Activated CD8-positive, alpha-beta T cell treated with anti-CD3 and anti-CD28 coated beads for 36 hours (primary cell): ENCODE data around the gene LRMDA. TPM values are rescaled to one million over a fixed set of nuclear protein-coding genes. Genes with fewer than 3 reads are reported as not detected.

Experiments
- ATAC-seq: fragments of 200-7000 bp; cut with Tn5 transposase; one replicate; pipeline ENCODE4 v1.10.0; 2021; ENCODE audit warnings: mild to moderate bottlenecking, moderate library complexity
- CTCF ChIA-PET: fragments of 350-600 bp; sonication (Branson Sonifier 250); formaldehyde crosslinking; loops from one replicate; lab custom pipeline; 2021; ENCODE audit warnings: antibody characterized with exemption; lab: Charles Lee
- POLR2A ChIA-PET: fragments of 350-600 bp; sonication (Branson Sonifier 250); formaldehyde crosslinking; loops from one replicate; lab custom pipeline; 2021; ENCODE audit warnings: antibody characterized with exemption; lab: Charles Lee
- DNase-seq: peaks from one replicate; pipeline ENCODE4 v3.0.0-alpha.2; 2020
- H3K27ac Mint-ChIP-seq: one replicate; pipeline ENCODE4 v1.8.0; 2021; ENCODE audit warnings: mild to moderate bottlenecking, mixed read lengths
- H3K27me3 Mint-ChIP-seq: one replicate; pipeline ENCODE4 v1.8.0; 2021; ENCODE audit warnings: mixed read lengths
- H3K36me3 Mint-ChIP-seq: one replicate; pipeline ENCODE4 v1.8.0; 2021; ENCODE audit warnings: low read depth, mixed read lengths
- H3K4me1 Mint-ChIP-seq: one replicate; pipeline ENCODE4 v1.8.0; 2021; ENCODE audit warnings: low read depth, mixed read lengths
- H3K4me3 Mint-ChIP-seq: one replicate; pipeline ENCODE4 v1.8.0; 2021; ENCODE audit warnings: mild to moderate bottlenecking, moderate library complexity, mixed read lengths
- H3K9me3 Mint-ChIP-seq: one replicate; pipeline ENCODE4 v1.8.0; 2021; ENCODE audit warnings: mixed read lengths
- CTCF ChIP-seq: fragments of 200-600 bp; IDR thresholded peaks from one replicate; pipeline ENCODE4 v1.8.0; 2022; ENCODE audit warnings: antibody characterized with exemption, mild to moderate bottlenecking
- intact Hi-C: fragments of 100-400 bp; cut with micrococcal nuclease; formaldehyde crosslinking; loops from one replicate; pipeline ENCODE4 v1.10.0; 2022
- total RNA-seq, 2 experiments: library from RNA; stranded (reverse); gene quantifications; one replicate each; pipeline ENCODE4 v1.2.3, GENCODE V29; 2021

The LRMDA gene
- total RNA-seq, 2 experiments from 2014 or later, result not detected

- H3K4me3 Mint-ChIP-seq, result no peak overlapping the region
- intact Hi-C loops, result no loop called here
- H3K27ac Mint-ChIP-seq, result no peak overlapping the region
- ChIA-PET POLR2A (interaction anchor here (0.6 kb wide), 1 partner anchor 1851 kb away, joined by 3 read pairs; no protein-coding TSS in a partner anchor), CTCF (interaction anchor here (1.0 kb wide), 1 partner anchor 67 kb away, joined by 3 read pairs; no protein-coding TSS in a partner anchor)
- no peak for TF ChIP-seq CTCF
- H3K4me1 Mint-ChIP-seq, result no peaks in the 10 kb centered on the region
- H3K9me3 Mint-ChIP-seq, result no peaks in the 10 kb centered on the region
- peaks cover 4% of the 10 kb centered on the region for H3K27me3 Mint-ChIP-seq
- no peaks in the 10 kb centered on the region for H3K36me3 Mint-ChIP-seq
- no peak for ATAC-seq
- no peak for DNase-seq
These were observed 30.5 kb downstream of the LRMDA start for GRCh38 chr10:75461672-75462649.

- intact Hi-C loops, result no loop called here
- Mint-ChIP-seq H3K36me3 (no peaks in the 10 kb centered on the region), H3K4me1 (no peaks in the 10 kb centered on the region), H3K4me3 (no peak overlapping the region), H3K9me3 (no peaks in the 10 kb centered on the region), H3K27ac (no peak overlapping the region), H3K27me3 (peaks cover 4% of the 10 kb centered on the region)
- DNase-seq (no peak), ATAC-seq (no peak)
- ChIA-PET POLR2A (no interaction called here), CTCF (interaction anchor here (1.0 kb wide), 1 partner anchor 68 kb away, joined by 3 read pairs; no protein-coding TSS in a partner anchor)
- TF ChIP-seq CTCF, result no peak
These were observed 31.4 kb downstream of the LRMDA start for GRCh38 chr10:75462865-75463264.

- POLR2A ChIA-PET, result no interaction called here
- H3K36me3 Mint-ChIP-seq, result no peaks in the 10 kb centered on the region
These were observed 33.3 kb downstream of the LRMDA start for GRCh38 chr10:75464478-75465449.

GRCh38 chr10:75465450-75465827 lies 34.0 kb downstream of the LRMDA start:
- Mint-ChIP-seq H3K9me3 (no peaks in the 10 kb centered on the region), H3K27me3 (peaks cover 4% of the 10 kb centered on the region), H3K4me1 (no peaks in the 10 kb centered on the region), H3K4me3 (no peak overlapping the region), H3K36me3 (no peaks in the 10 kb centered on the region), H3K27ac (no peak overlapping the region)
- no peak for DNase-seq
- no peak for TF ChIP-seq CTCF
- POLR2A ChIA-PET, result no interaction called here
- no peak for ATAC-seq
- CTCF ChIA-PET, result no interaction called here
- intact Hi-C loops, result no loop called here

More at GRCh38 chr10:75464478-75465449, 33.3 kb downstream of the LRMDA start:
- Mint-ChIP-seq H3K4me3 (no peak overlapping the region), H3K9me3 (no peaks in the 10 kb centered on the region), H3K27me3 (peaks cover 4% of the 10 kb centered on the region), H3K27ac (no peak overlapping the region), H3K4me1 (no peaks in the 10 kb centered on the region)
- DNase-seq, result no peak
- ATAC-seq, result no peak
- intact Hi-C loops, result no loop called here
- TF ChIP-seq CTCF, result no peak
- CTCF ChIA-PET, result no interaction called here
